GM18505 (cell line): Measurements from ENCODE around the gene FAR1.
"Not testable (repeated sequence)": the region's sequence is repeated elsewhere in the genome, so short reads cannot be mapped to it uniquely, and the experiment has no call there.

ENCODE experiments used
- ATAC-seq: cut with Tn5 transposase; IDR thresholded peaks from one replicate; pipeline ENCODE4 v1.9.1; 2021; ENCODE audit not compliant: unreplicated experiment
- POLR2A ChIP-seq: IDR thresholded peaks from 4 replicates; pipeline ENCODE4 v1.6.1; 2011; ENCODE audit warnings: borderline replicate concordance; ENCODE audit not compliant: insufficient read depth, insufficient read length; ENCODE audit errors: extremely low read depth

Gene FAR1

DNA sequence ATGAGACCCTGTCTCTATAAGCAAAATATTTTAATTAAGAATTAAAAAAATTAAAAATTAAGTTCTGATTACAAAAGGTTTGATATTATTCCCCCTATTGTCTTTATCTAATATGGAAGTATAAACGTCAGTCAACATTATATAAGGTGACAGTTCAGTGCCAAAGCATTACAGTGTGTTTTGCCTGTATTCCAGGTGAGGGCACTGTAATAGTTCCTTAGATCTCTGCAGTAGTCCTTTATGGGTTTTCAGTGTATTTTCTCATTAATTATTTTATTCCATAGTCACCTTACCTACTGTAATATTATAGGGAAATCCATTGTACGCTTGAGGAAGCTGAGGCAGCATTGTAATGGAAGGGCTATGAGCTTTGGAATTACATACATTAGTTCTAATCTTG lies 33.0 kb downstream of the FAR1 start:
- ATAC-seq = no peak
- no peak for TF ChIP-seq POLR2A

DNA sequence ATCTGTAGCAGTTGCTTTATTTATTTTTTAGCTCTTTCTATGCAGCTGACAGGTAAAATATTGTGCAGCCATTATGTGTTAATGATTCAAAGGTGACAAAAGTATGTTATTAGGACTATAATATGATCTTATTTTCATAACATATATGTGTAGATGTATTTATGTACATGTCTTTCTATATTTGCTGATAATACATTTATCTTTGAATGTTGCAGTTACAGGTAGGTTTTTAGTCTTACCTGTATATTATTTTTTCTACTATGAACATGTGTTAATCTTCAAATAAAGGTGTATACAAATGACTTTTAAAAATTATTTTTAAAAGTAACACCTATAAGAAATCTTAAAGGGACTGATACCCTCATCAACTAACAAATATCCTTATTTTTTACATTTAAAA lies 33.6 kb downstream of the FAR1 start:
- no peak for ATAC-seq
- TF ChIP-seq POLR2A = no peak

DNA sequence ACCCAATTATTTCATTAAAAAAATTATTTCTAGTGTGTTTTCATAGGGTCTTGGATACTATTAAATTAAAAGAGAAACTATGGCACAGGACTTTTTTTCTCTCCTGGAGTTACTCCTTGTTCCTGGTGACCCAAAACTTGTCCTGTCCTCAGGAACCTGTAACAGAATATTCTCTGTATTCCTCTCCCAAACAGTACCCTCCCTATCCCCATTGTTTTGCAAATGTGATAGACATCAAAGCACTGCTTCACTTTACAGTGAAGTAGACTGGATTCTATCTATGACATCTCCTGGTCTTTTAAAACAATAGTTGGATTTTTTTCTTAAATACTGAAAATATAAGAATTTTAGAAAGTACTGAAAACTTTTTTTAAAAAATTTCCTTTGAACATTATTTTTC lies 37.2 kb downstream of the FAR1 start:
- ATAC-seq = no peak
- no peak for TF ChIP-seq POLR2A

DNA sequence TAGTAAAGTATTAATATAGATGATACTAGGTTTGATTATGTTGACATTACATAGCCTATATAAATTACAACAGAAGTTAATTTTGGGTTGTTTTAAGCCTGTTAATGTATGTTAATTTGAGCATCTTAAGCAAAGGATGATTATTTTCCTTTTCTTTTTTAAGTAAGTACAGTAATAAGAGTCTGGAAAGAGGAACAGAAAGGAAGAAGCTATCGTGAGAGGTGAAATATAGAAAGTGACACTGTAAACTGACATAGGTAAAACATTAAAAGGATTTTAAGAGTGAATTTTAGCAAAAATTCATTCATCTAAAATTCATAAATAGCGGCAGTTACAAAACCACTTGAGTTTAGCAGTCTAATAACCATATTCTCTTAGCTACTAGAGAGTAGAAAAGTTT lies 45.5 kb downstream of the FAR1 start:
- ATAC-seq = no peak
- TF ChIP-seq POLR2A = no peak

DNA sequence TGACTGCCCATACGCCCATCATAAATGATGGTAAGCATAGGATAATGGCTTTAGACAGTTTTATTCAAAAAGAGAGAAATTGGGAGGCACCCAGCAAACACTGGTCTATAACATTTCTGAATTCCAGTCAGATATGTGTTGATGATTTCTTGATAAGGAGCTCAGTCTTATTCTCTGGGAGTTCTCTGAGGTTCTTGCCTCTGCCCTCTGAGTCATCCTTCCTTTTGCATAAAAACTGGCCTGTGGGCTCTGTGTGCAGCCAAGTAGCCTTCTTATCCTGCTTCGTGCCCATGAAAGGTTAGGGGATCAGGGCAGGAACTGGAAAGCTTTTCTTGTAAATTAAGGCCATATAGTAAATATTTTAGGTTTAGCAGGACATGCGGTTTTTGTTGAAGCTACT lies 48.9 kb downstream of the FAR1 start:
- TF ChIP-seq POLR2A = no peak
- ATAC-seq = no peak

DNA sequence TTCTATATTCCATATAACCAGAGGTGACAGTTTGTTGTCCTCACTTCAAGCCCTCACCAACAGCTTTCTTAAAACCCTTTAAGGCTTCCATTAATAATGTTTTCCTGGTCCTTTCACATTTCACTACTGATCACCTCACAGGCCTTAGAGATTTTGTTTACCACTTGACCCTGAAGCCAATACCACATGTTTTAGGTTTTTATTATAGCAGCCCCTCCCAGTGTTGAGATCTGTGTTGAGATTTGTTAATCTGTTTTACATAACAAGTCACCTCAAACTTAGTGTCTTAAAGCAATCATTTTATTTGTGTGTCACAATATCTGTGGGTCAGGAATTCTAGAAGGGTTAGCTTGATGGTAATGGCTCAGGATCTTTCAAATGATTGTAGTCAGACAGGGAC lies 49.9 kb downstream of the FAR1 start:
- TF ChIP-seq POLR2A = no peak
- ATAC-seq = no peak

DNA sequence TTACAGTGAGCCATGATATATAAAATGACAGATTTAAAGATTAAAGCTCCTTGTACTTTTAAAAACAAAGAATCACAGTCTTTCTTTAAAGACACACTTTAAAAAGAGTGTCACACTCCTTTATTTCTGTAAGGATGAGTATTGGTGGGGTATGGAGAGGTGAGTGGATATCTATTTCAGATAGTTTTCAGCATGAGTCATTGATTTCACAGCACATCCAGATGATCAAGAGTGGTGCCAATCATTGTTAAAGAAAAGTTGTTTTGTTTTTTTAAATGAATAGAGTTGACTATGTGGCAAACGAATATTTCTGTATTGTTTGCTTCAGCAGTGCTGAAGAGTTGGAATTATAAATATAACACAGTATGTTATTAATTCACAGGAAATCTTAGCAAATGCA lies 52.5 kb downstream of the FAR1 start:
- no peak for ATAC-seq
- TF ChIP-seq POLR2A = no peak

DNA sequence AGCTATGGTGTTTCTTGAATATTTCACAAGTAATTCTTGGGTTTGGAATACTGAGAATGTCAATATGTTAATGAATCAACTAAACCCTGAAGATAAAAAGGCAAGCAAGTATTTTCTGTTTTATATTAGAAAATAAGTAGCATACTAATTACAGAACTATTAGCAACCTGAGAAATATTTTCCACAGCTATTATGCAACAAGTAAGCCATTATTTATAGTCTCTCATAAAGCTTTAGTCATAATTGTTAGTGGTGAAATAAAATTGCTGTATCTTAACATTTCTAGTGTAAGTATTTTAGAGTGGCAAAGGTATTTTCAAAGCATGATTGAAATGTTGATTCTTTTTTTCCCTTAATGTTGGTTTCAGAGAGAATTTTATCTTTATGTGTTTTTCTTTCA lies 53.3 kb downstream of the FAR1 start:
- TF ChIP-seq POLR2A = no peak
- ATAC-seq = no peak

DNA sequence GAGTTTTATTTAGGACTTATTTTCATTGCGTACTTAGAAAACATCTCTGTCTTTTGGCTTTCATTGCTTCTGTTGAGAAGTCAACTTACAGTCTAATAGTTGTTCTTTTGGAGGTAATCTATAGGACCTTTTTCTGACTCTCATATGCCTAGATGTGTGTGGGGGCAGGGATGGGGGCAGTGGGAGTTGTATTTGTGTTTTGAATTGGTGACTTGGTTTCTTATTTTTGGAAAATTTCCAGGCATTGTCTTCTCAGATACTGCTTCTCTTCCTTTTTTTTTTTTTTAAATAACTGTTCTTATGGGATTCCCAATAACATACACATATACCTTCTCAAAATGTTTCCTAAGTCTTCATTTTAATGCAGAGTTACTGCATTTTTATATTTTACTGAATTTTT lies 58.0 kb downstream of the FAR1 start:
- ATAC-seq = no peak
- TF ChIP-seq POLR2A = no peak

DNA sequence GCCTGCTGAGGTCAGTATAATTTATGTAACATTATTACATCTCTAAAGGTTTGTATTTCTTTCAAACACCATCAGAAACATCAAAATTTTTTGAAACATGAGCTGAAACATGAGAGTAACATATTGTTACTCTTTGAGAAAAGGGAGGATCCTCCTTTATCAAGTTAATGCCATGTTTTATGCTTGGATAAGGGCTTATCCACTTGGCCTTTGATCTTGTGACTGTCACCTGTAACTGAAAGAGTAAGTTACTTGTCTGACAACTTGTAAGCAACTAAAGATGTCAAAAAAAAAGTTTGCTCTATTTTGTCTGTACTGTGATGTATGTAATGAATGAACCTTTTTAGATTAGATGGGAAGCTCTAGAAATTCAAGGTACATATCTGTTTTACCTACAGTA lies 59.6 kb downstream of the FAR1 start:
- no peak for TF ChIP-seq POLR2A
- ATAC-seq = no peak

DNA sequence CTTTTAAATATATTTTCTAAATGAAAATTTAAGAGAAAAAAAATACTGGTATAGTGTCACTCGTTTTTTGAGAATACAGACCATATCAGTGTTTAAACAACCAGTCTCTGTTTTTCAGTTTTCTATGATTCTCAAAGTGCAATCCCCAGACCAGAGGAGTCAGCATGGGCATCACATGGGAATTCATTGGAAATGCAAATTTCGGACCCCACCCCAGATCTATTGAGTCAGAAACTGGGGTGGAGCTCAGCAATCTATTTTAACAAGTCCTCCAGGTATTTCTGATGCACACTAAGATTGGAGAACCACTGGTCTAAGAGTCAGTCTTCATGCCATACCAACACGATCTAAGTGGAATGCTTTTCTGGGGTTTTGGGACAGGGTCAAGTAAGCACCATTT lies 66.1 kb downstream of the FAR1 start:
- no peak for ATAC-seq
- no peak for TF ChIP-seq POLR2A

DNA sequence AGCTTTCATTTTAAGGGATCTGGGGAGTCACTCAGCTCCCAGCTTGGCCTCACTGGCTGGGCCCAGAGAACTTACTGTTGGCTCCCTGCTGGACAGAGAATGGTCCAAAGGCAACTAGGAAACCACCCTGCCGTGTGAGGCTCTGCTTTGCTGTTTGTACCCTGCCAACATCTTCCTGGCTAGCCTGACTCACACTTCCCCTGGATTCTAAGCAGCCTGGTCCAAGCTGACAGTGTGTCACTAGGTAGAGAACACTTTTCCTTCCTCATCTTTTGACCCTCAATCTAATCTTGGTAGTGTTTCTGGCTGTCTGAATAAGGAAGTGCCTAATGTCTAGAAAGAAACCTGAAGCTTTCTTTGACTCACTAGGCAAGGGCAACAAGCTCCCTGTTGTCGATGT lies 76.7 kb downstream of the FAR1 start:
- no peak for ATAC-seq
- no peak for TF ChIP-seq POLR2A

DNA sequence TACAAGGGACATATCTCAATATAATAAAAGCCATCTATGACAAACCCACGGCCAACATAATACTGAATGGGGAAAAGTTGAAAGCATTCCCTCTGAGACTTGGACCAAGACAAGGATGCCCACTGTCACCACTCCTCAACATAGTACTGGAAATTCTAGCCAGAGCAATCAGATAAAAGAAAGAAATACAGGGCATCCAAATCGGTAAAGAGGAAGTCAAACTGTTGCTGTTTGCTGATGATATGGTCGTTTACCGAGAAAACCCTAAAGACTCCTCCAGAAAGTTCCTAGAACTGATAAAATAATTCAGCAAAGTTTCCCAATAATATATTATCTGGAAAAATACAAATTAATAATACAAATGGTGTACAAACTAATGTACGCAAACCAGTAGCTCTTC lies 84.8 kb downstream of the FAR1 start:
- ATAC-seq = not testable (repeated sequence)

DNA sequence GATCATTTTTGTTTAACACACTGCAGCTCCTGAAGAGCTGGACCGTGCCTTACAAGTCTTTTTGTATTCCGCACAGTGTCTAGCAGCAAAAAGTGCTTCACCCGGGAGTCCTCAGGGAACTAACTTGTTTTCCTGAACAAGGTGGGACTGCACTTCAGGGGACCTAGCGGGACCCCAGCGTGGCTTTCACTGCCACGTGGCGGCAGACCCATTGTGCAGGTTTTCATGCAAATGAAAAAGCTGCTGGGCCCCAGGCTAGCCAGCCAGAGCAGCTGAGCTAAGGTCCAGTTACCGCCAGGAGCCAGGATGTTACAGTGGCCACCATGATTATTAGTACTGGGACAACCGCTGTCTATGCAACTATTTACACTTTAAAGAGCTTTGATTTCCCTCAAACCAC lies 90.6 kb downstream of the FAR1 start:
- TF ChIP-seq POLR2A = no peak
- ATAC-seq = no peak

DNA sequence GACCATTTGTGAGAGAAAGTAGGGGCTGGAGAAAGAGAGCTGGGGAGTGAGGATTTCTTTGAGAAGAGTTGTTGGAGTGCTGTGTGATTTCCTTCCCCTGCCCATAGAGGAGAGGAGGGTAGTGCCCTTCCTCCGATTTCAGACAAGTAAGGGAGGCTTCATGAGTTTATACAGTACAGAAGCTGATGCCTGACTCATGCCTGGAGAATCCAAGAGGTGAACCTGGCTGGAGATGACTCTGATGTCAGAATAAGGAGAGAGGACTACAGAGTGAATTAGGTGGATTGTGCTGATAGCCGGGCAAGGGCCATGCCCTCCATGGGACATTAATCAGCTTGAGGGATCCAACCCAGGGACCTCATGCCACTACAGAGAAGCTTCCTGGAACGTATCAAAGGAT lies 91.6 kb downstream of the FAR1 start:
- TF ChIP-seq POLR2A = no peak
- no peak for ATAC-seq

DNA sequence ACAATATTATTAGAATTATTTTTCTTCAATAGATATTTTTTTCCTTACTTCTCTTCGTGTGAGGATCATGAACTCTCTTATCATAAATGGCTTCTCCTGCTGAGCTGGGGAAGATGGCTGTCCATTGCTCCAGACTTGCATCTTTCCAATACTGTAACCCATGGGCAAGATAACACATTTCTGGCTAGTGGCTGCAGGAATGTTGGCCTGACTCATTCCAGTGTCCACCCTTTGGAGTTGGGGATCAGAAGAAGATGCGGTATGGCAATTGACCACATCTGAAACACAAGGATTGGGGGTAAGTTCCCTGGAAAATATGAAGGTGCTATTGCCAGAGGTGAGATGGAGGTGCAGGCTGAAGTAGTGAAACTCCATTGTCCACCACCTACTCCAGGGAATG lies 92.8 kb downstream of the FAR1 start:
- no peak for TF ChIP-seq POLR2A
- ATAC-seq = no peak
